Neural progenitor cell (in vitro differentiated cells): ENCODE results near the gene TGM6. TPM values are rescaled to one million over a fixed set of nuclear protein-coding genes. Genes with fewer than 3 reads are reported as not detected.
A peak's percentile ranks its signal among the peaks of the same experiment; 100 is the strongest.

Experiments
- DNase-seq: peaks from one replicate; pipeline ENCODE4 v3.0.0-alpha.2; 2016; ENCODE audit warnings: low spot score
- H2AFZ ChIP-seq: fragments of 200-600 bp; sonication (generic); replicated peaks from 2 replicates; pipeline ENCODE4 v1.6.1; 2016; ENCODE audit warnings: antibody characterized with exemption
- H3F3A ChIP-seq: fragments of 200-600 bp; sonication (generic); 2 replicates; pipeline ENCODE4 v1.6.1; 2016; ENCODE audit warnings: antibody characterized with exemption, low read depth
- H3K27ac ChIP-seq: fragments of 200-600 bp; sonication (generic); 2 replicates; pipeline ENCODE4 v1.5.1; 2016; ENCODE audit warnings: mild to moderate bottlenecking
- H3K27me3 ChIP-seq: fragments of 200-600 bp; sonication (generic); 2 replicates; pipeline ENCODE4 v1.6.1; 2016; ENCODE audit warnings: mild to moderate bottlenecking, moderate library complexity
- H3K36me3 ChIP-seq: fragments of 200-600 bp; sonication (generic); 2 replicates; pipeline ENCODE4 v1.5.1; 2016
- H3K4me1 ChIP-seq: fragments of 200-600 bp; sonication (generic); 2 replicates; pipeline ENCODE4 v1.6.1; 2016; ENCODE audit warnings: mixed run types
- H3K4me2 ChIP-seq: fragments of 200-600 bp; sonication (generic); 2 replicates; pipeline ENCODE4 v1.6.1; 2016
- H3K4me3 ChIP-seq: fragments of 200-600 bp; sonication (generic); 2 replicates; pipeline ENCODE4 v1.5.1; 2016
- H3K79me2 ChIP-seq: fragments of 200-600 bp; sonication (generic); 2 replicates; pipeline ENCODE4 v1.6.1; 2016; ENCODE audit warnings: low read depth
- H3K9ac ChIP-seq: fragments of 200-600 bp; sonication (generic); 2 replicates; pipeline ENCODE4 v1.6.1; 2016
- H3K9me3 ChIP-seq: fragments of 200-600 bp; sonication (generic); 2 replicates; pipeline ENCODE4 v1.5.1; 2016; ENCODE audit warnings: low read depth
- H4K20me1 ChIP-seq: fragments of 200-600 bp; sonication (generic); 2 replicates; pipeline ENCODE4 v1.6.1; 2016; ENCODE audit warnings: low read depth
- H3K27ac Mint-ChIP-seq: 3 replicates; pipeline ENCODE4 v1.8.0; 2021; ENCODE audit warnings: mixed read lengths
- H3K27me3 Mint-ChIP-seq: 2 replicates; pipeline ENCODE4 v1.8.0; 2022; ENCODE audit warnings: low read depth, mild to moderate bottlenecking, inconsistent platforms, moderate library complexity, mixed read lengths; ENCODE audit not compliant: insufficient read depth
- H3K36me3 Mint-ChIP-seq: 3 replicates; pipeline ENCODE4 v1.8.0; 2021; ENCODE audit warnings: mixed read lengths
- H3K4me1 Mint-ChIP-seq: 3 replicates; pipeline ENCODE4 v1.8.0; 2021; ENCODE audit warnings: mixed read lengths
- H3K4me3 Mint-ChIP-seq: 3 replicates; pipeline ENCODE4 v1.8.0; 2021; ENCODE audit warnings: mild to moderate bottlenecking, moderate library complexity, mixed read lengths
- H3K9me3 Mint-ChIP-seq: 3 replicates; pipeline ENCODE4 v1.8.0; 2020; ENCODE audit warnings: mixed read lengths
- EZH2 ChIP-seq: fragments of 200-600 bp; sonication (generic); IDR thresholded peaks from 2 replicates; pipeline ENCODE4 v1.6.1; 2017; ENCODE audit warnings: antibody characterized with exemption, mild to moderate bottlenecking, moderate library complexity
- EZH2phosphoT487 ChIP-seq: fragments of 200-600 bp; sonication (generic); IDR thresholded peaks from 2 replicates; pipeline ENCODE4 v1.6.1; 2017; ENCODE audit warnings: antibody characterized with exemption
- total RNA-seq: library from RNA; depleted of rRNA; stranded (reverse); fragments of >200 nt; gene quantifications from 2 replicates; pipeline ENCODE4 v1.2.3, GENCODE V29; 2015; ENCODE audit warnings: low replicate concordance
- TF ChIP-seq, protein P1 (sequence below): fragments of 200-600 bp; sonication (generic); IDR thresholded peaks from 2 replicates; pipeline ENCODE4 v1.5.1; 2017; ENCODE audit warnings: antibody characterized with exemption, mild to moderate bottlenecking

TGM6 gene
- total RNA-seq, 1 donor from 2014 or later = not detected

DNA sequence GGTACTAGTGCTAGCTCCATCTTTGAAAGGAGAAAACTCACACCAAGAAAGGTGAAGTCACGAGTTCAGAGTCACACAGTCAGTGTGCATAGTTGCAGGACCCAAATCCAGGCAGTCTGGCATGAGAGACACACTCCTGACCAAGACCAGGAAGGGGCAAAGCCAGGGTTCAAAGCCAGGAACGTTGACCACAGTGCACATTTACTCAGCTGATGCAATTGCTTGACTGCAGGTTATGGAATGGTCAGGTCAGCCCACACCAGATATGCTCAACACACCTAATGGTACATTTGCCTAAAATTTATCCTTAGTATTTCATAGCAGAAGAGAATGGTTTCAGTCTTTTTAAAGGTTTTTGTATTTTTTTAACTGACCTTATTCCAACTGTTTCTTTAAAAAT is 37.7 kb downstream of the TGM6 start:
- H3K9me3 Mint-ChIP-seq = no peaks in the 10 kb centered on the region
- Histone ChIP-seq H3K27ac (no peak overlapping the region), H3K4me2 (no peak overlapping the region), H3K4me3 (no peak overlapping the region), H2AFZ (no peak overlapping the region), H3F3A (no peaks in the 10 kb centered on the region), H3K9ac (no peak overlapping the region), H3K79me2 (no peaks in the 10 kb centered on the region), H3K27me3 (no peaks in the 10 kb centered on the region), H3K9me3 (no peaks in the 10 kb centered on the region), H4K20me1 (no peaks in the 10 kb centered on the region), H3K36me3 (no peaks in the 10 kb centered on the region), H3K4me1 (no peaks in the 10 kb centered on the region)
- H3K36me3 Mint-ChIP-seq = no peaks in the 10 kb centered on the region
- no peak overlapping the region for H3K4me3 Mint-ChIP-seq
- no peak for TF ChIP-seq EZH2
- TF ChIP-seq, protein P1, sequence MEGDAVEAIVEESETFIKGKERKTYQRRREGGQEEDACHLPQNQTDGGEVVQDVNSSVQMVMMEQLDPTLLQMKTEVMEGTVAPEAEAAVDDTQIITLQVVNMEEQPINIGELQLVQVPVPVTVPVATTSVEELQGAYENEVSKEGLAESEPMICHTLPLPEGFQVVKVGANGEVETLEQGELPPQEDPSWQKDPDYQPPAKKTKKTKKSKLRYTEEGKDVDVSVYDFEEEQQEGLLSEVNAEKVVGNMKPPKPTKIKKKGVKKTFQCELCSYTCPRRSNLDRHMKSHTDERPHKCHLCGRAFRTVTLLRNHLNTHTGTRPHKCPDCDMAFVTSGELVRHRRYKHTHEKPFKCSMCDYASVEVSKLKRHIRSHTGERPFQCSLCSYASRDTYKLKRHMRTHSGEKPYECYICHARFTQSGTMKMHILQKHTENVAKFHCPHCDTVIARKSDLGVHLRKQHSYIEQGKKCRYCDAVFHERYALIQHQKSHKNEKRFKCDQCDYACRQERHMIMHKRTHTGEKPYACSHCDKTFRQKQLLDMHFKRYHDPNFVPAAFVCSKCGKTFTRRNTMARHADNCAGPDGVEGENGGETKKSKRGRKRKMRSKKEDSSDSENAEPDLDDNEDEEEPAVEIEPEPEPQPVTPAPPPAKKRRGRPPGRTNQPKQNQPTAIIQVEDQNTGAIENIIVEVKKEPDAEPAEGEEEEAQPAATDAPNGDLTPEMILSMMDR = no peak
- TF ChIP-seq EZH2phosphoT487 = no peak
- no peak overlapping the region for H3K27ac Mint-ChIP-seq
- DNase-seq = no peak
- no peaks in the 10 kb centered on the region for H3K4me1 Mint-ChIP-seq
- peaks cover 2% of the 10 kb centered on the region for H3K27me3 Mint-ChIP-seq

DNA sequence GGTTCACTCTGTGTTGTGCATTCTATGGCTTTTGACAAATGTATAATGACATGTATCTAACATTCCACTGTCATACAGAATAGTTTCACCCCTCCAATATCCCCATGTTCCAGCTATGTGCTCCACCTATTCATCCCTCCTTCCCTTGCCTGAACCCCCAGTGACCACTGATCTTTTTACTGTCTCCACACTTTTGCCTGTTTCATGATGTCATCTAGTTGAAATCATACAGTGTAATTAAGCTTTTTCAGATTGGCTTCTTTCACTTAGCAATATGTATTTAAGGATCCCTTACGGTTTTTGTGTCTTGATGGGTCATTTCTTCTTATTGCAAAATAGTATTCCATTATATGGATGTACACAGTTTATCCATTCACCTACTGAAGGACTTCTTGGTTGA is 39.8 kb downstream of the TGM6 start:
- Histone ChIP-seq H3K4me2 (no peak overlapping the region), H3K27me3 (no peaks in the 10 kb centered on the region), H3K9ac (no peak overlapping the region), H3K36me3 (no peaks in the 10 kb centered on the region), H2AFZ (no peak overlapping the region), H3K4me3 (no peak overlapping the region), H3K79me2 (no peaks in the 10 kb centered on the region), H3K27ac (no peak overlapping the region), H4K20me1 (no peaks in the 10 kb centered on the region), H3K9me3 (no peaks in the 10 kb centered on the region), H3F3A (no peaks in the 10 kb centered on the region), H3K4me1 (no peaks in the 10 kb centered on the region)
- Mint-ChIP-seq H3K4me3 (no peak overlapping the region), H3K9me3 (no peaks in the 10 kb centered on the region), H3K27me3 (peaks cover 2% of the 10 kb centered on the region), H3K36me3 (no peaks in the 10 kb centered on the region), H3K4me1 (no peaks in the 10 kb centered on the region), H3K27ac (no peak overlapping the region)
- DNase-seq = no peak
- TF ChIP-seq, protein P1 = no peak
- TF ChIP-seq EZH2 (no peak), EZH2phosphoT487 (no peak)

DNA sequence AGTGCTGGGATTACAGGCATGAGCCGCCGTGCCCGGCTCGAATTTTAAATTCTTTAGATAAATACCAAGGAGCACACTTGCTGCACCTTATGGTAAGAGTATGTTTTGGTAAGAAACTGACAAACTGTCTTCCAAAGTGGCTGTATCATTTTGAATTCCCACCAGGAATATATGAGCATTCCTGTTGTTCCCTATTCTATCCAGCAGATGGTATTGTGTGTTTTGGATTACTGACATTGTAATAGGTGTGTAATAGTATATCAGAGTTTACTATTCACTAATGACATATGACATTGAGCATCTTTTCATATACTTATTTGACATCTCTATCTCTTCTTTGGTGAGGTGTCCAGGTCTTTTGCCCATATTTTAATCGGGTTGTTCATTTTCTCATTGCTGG is 40.5 kb downstream of the TGM6 start:
- Mint-ChIP-seq H3K27me3 (peaks cover 2% of the 10 kb centered on the region), H3K4me1 (no peaks in the 10 kb centered on the region), H3K36me3 (no peaks in the 10 kb centered on the region), H3K4me3 (no peak overlapping the region), H3K27ac (no peak overlapping the region), H3K9me3 (no peaks in the 10 kb centered on the region)
- no peaks in the 10 kb centered on the region for H3K79me2 ChIP-seq
- H3K27me3 ChIP-seq = peaks cover 4% of the 10 kb centered on the region
- H3K9ac ChIP-seq = no peak overlapping the region
- no peaks in the 10 kb centered on the region for H3F3A ChIP-seq
- no peak overlapping the region for H3K27ac ChIP-seq
- H3K36me3 ChIP-seq = no peaks in the 10 kb centered on the region
- H3K4me3 ChIP-seq = no peak overlapping the region
- TF ChIP-seq EZH2 = no peak
- TF ChIP-seq, protein P1 = peak; percentile 17
- no peaks in the 10 kb centered on the region for H4K20me1 ChIP-seq
- H2AFZ ChIP-seq = no peak overlapping the region
- no peaks in the 10 kb centered on the region for H3K4me1 ChIP-seq
- H3K4me2 ChIP-seq = no peak overlapping the region
- no peaks in the 10 kb centered on the region for H3K9me3 ChIP-seq
- DNase-seq = no peak

DNA sequence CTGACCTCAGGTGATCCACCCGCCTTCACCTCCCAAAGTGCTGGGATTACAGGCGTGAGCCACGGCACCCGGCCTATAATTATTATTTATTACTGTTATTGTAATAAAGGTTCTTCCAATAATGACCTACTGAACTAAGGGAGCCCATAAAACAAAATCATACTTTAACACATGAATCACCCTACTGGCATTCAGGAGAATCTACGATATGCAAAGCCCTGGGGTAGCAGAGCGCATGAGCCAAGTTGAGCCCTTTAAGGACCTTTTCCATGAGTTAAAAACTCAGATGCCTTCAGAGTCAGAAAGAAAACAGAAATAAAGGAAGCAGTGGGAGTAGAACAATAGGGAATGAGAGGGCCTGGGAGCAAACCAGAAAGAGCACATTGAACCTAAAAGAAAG is 48.4 kb downstream of the TGM6 start:
- Histone ChIP-seq H3K9me3 (no peaks in the 10 kb centered on the region), H3K27me3 (peaks cover 19% of the 10 kb centered on the region), H2AFZ (no peak overlapping the region), H4K20me1 (no peaks in the 10 kb centered on the region), H3K4me1 (no peaks in the 10 kb centered on the region), H3K36me3 (no peaks in the 10 kb centered on the region), H3K27ac (no peak overlapping the region), H3K9ac (no peak overlapping the region), H3K4me3 (no peak overlapping the region), H3F3A (no peaks in the 10 kb centered on the region), H3K4me2 (no peak overlapping the region), H3K79me2 (no peaks in the 10 kb centered on the region)
- Mint-ChIP-seq H3K4me1 (no peaks in the 10 kb centered on the region), H3K27ac (peak overlapping the region; percentile 67), H3K9me3 (no peaks in the 10 kb centered on the region), H3K36me3 (no peaks in the 10 kb centered on the region), H3K4me3 (no peak overlapping the region), H3K27me3 (peaks cover 2% of the 10 kb centered on the region)
- TF ChIP-seq, protein P1 = no peak
- TF ChIP-seq EZH2 (no peak), EZH2phosphoT487 (no peak)
- no peak for DNase-seq
